Measurements from ENCODE around the gene HCRT.
A peak's percentile ranks its signal among the peaks of the same experiment; 100 is the strongest.

The HCRT gene

DNA sequence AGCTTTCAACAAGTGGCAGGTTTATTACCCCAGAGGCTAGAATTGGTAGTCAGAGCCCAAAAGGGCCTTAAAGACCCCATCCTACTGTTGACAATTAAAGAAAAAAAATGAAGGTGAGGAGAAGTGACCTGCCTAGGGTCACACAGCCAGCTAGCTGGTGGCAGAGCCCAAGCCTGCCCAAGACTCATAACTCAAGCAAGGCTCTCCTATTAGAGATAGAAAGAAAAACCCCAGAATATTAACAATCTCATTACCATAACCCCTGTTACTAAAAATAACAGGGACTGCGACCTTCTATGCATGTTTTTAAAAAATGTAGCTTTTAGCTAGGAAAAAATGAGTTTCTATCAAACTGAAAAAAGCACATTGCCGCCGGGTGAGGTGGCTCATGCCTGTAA, 48.6 kb downstream of the HCRT start:
- FAIRE-seq, result no peak

DNA sequence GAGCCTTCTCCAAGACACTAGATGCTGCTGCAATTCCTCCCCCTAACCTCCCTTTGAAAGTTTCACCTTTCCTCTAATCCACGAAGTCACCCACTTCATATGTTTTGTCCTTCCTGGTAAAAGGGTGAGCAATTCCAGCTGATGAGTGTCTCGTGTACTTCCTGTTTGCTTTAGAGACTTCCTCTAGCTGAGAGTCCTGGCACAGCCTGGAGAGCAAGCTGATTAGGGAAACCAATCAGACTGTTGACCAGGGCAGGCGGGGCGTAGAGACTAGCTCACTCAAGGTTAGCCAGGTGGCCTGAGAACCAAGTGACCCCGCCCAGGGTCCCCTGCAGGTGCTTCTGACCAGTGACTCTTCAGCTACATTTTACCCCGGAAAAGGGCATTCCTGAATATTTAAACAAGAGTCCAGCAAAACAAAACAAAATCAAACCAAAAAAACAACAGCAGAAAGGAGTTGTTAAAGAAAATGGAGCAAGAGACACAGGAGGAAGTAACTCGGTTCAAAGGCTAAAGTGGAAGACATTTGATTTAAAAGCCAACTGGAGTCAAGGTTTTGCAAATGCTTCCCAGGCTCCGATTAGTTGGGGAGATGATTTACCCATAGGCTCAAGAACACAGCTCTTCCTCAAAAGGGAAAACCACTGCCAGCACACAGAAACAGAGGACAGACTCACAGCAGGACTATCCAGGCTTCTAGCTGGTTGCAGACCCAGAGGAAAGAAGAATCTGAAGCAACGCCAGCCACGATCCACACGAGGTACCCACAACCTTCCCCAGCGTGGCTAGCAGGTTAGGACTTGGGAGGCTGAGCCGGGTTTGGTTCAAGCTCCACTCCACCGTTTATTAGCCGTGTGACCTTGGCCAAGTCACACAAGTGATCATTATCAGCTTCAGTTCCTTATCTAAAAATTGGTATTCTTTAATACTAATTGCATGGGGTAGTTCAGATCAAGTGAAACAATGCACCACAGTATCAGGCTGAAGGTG, 49.3 kb downstream of the HCRT start:
- peak; percentile 18 for FAIRE-seq

DNA sequence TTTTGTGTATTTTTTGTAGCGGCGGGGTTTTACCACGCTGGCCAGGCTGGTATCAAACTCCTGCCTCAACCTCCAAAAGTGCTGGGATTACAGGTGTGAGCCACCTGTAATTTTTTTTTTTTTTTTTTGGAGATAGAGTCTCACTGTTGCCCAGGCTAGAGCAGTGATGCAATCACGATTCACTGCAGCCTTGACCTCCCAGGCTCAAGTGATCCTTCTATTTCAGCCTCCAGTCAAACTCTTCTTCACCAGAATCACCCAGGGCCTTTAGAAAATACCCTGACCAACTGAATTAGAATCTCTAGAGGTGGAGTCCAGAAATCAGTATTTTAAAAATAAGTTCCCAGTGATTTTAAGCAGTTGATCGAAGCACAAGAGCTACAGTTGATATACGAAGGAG, 50.1 kb downstream of the HCRT start:
- FAIRE-seq, result no peak

Measured in colon (tissue), 2 donors.